ENCODE data around the gene CIAPIN1. TPM values are rescaled to one million over a fixed set of nuclear protein-coding genes. Genes with fewer than 3 reads are reported as not detected.
A peak's percentile ranks its signal among the peaks of the same experiment; 100 is the strongest.
"Not testable (repeated sequence)": the region's sequence is repeated elsewhere in the genome, so short reads cannot be mapped to it uniquely, and the experiment has no call there.

Gene CIAPIN1
- total and polyA plus RNA-seq, 5 donors: 32.1 to 63.2 (median 52.1) TPM

DNA sequence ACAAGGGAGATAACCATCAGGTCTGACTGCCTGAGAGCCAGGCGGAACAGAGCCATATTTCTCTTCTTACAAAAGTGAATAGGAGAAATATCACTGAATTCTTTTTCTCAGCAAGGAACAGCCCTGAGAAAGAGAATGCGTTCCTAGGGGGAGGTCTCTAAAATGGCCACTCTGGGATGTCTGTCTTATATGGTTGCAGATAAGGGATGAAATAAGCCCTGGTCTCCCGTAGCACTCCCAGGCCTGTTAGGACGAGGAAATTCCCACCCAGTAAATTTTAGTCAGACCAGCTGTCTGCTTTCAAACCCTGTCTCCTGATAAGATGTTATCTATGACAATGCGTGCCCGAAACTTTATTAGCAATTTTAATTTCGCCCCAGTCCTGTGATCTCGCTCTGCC is 7.2 kb downstream of the CIAPIN1 start:
- DNase-seq; H3K9me3 ChIP-seq (ENCODE audit: control insufficient read depth, low read length); H3K4me1 ChIP-seq (ENCODE audit: control insufficient read depth, insufficient read depth, low read length); intact Hi-C loops (cut with DNase I); H3K27ac ChIP-seq (ENCODE audit: low read length); ATAC-seq; H3K4me3 ChIP-seq (ENCODE audit: low read length); H3K27me3 ChIP-seq (ENCODE audit: control insufficient read depth, insufficient read depth): not testable (repeated sequence)
- WGBS: 97% methylated on average over 8 of the region's 8 CpGs

DNA sequence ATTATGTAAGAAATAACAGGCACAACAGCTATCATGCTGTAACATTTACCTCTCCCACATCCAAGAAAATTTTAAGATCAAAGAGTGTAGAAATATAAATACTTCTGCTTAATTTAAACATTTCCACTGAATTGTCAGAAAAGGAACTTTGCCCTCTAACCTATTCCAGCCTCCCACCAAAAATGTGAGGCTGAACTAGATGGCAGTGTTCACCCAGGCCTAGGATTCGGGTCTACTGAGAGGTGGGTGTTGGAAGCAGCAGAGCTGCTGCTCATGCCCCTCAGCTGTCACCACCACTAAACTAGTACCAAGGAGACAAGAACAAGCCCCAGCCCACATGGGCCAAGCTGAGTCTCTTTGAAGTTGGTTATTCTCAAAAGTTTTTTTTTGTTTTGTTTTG is 11.3 kb downstream of the CIAPIN1 start:
- WGBS: 91% methylated on average over 1 of the region's 1 CpG
- Histone ChIP-seq H3K4me3 (ENCODE audit: low read length) (no peak overlapping the region), H3K27ac (ENCODE audit: low read length) (no peak overlapping the region), H3K27me3 (ENCODE audit: control insufficient read depth, insufficient read depth) (no peaks in the 10 kb centered on the region), H3K4me1 (ENCODE audit: control insufficient read depth, insufficient read depth, low read length) (no peaks in the 10 kb centered on the region), H3K9me3 (ENCODE audit: control insufficient read depth, low read length) (no peaks in the 10 kb centered on the region)
- DNase-seq: no peak
- no peak for ATAC-seq
- intact Hi-C loops (cut with DNase I): no loop called here

DNA sequence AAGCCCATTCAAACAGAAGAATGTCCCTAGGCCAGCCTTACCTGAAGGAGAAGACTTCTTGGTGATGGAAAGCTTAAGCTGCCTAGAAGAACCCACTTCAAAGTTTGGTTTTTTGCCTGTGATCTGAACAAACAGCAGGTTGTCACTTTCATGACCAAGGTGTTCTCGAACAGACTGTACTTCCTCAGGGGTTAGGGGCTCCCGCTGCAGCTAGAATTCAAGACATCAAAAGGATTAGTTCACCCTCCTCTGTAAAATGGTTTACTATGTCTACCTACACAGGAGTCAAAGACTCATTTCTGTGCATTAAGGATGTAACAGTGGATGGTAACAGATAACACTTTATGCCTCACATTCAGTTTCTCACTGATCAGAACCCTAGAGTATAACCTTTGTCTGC is 13.2 kb downstream of the CIAPIN1 start:
- intact Hi-C loops (cut with DNase I): no loop called here
- 95% methylated on average over 2 of the region's 2 CpGs for WGBS
- Histone ChIP-seq H3K27me3 (ENCODE audit: control insufficient read depth, insufficient read depth) (no peaks in the 10 kb centered on the region), H3K9me3 (ENCODE audit: control insufficient read depth, low read length) (no peaks in the 10 kb centered on the region), H3K4me3 (ENCODE audit: low read length) (no peak overlapping the region), H3K4me1 (ENCODE audit: control insufficient read depth, insufficient read depth, low read length) (no peaks in the 10 kb centered on the region), H3K27ac (ENCODE audit: low read length) (no peak overlapping the region)
- DNase-seq (no peak), ATAC-seq (no peak)

DNA sequence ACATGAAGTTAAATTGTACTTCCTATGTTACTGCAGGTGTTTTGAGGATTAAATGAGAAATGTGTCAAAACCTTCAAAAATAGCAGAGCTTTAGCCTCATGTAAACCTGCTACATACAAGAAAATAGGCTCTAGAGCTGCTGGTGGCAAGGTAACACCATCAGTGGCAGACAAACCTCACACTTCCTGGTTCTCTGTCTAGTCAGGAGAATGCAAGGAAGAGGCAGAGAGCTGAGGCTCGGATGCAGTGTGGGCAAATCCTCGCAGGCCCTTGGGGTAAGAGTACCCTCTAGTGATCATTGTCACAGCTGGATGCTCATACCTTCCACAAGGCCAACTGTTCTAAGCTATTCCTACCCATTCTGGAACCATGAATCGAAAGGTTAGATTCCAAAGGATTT is 14.2 kb downstream of the CIAPIN1 start:
- DNase-seq (no peak), ATAC-seq (no peak)
- H3K9me3 ChIP-seq (ENCODE audit: control insufficient read depth, low read length): no peaks in the 10 kb centered on the region
- no peaks in the 10 kb centered on the region for H3K4me1 ChIP-seq (ENCODE audit: control insufficient read depth, insufficient read depth, low read length)
- H3K27ac ChIP-seq (ENCODE audit: low read length): no peak overlapping the region
- 83% methylated on average over 3 of the region's 3 CpGs for WGBS
- no peaks in the 10 kb centered on the region for H3K27me3 ChIP-seq (ENCODE audit: control insufficient read depth, insufficient read depth)
- intact Hi-C loops (cut with DNase I): no loop called here
- H3K4me3 ChIP-seq (ENCODE audit: low read length): no peak overlapping the region

- intact Hi-C loops (cut with DNase I): no loop called here
- no peaks in the 10 kb centered on the region for H3K27me3 ChIP-seq (ENCODE audit: control insufficient read depth, insufficient read depth)
- no peaks in the 10 kb centered on the region for H3K9me3 ChIP-seq (ENCODE audit: control insufficient read depth, low read length)
- no peak overlapping the region for H3K27ac ChIP-seq (ENCODE audit: low read length)
- H3K4me1 ChIP-seq (ENCODE audit: control insufficient read depth, insufficient read depth, low read length): no peaks in the 10 kb centered on the region
- no peak for ATAC-seq
- no peak for DNase-seq
- WGBS: 77% methylated on average over 2 of the region's 2 CpGs
- H3K4me3 ChIP-seq (ENCODE audit: low read length): no peak overlapping the region
Measured at GRCh38 chr16:57432505-57432904, 14.7 kb downstream of the CIAPIN1 start.

DNA sequence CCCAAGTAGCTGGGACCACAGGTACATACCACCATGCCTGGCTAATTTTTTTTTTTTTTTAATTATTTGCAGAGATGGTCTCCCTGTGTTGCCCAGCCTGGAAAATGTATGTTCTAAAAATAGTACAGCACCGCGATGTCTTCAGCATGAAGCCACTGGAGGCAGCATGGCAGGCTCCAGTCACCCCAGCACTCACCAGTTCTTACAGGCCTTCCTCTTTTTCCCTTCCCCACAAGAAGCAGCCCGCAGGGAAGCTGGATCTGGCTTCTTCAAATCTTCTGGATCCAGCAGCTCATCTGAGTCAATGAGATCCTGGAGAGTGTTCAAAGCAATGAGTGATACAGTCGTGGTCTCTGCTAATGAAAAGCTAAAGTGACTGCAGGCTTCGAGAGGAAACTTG is 16.2 kb downstream of the CIAPIN1 start:
- WGBS: 79% methylated on average over 5 of the region's 5 CpGs
- no peaks in the 10 kb centered on the region for H3K4me1 ChIP-seq (ENCODE audit: control insufficient read depth, insufficient read depth, low read length)
- H3K27me3 ChIP-seq (ENCODE audit: control insufficient read depth, insufficient read depth): no peaks in the 10 kb centered on the region
- DNase-seq (no peak), ATAC-seq (no peak)
- H3K27ac ChIP-seq (ENCODE audit: low read length): no peak overlapping the region
- H3K9me3 ChIP-seq (ENCODE audit: control insufficient read depth, low read length): no peaks in the 10 kb centered on the region
- no peak overlapping the region for H3K4me3 ChIP-seq (ENCODE audit: low read length)
- intact Hi-C loops (cut with DNase I): no loop called here

- DNase-seq (no peak), ATAC-seq (no peak)
- no peaks in the 10 kb centered on the region for H3K9me3 ChIP-seq (ENCODE audit: control insufficient read depth, low read length)
- peaks cover 4% of the 10 kb centered on the region for H3K4me1 ChIP-seq (ENCODE audit: control insufficient read depth, insufficient read depth, low read length)
- intact Hi-C loops (cut with DNase I): loop anchor here in 1 of 4 donors (10.0 kb wide), 1 partner anchor 87 kb away; no protein-coding TSS in a partner anchor
- H3K27ac ChIP-seq (ENCODE audit: low read length): no peak overlapping the region
- no peaks in the 10 kb centered on the region for H3K27me3 ChIP-seq (ENCODE audit: control insufficient read depth, insufficient read depth)
- no peak overlapping the region for H3K4me3 ChIP-seq (ENCODE audit: low read length)
Measured at GRCh38 chr16:57427824-57428223, 19.4 kb downstream of the CIAPIN1 start.

DNA sequence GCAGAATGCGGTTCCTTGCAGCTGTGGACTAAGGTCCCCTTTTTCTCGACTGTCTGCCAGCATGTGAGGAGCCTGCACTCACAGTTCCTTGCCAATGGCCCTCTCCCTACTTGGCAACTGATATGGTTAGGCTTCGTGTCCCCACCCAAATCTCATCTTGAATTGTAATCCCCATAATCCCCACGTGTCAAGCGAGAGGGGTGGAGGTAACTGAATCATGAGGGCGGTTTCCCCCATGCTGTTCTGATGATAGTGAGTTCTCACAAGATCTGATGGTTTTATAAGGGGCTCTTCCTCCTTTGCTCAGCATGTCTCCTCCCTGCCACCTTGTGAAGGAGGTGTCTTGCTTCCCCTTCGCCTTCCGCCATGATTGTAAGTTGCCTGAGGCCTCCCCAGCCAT is 19.9 kb downstream of the CIAPIN1 start:
- no peak for ATAC-seq
- DNase-seq: no peak
- no peaks in the 10 kb centered on the region for H3K9me3 ChIP-seq (ENCODE audit: control insufficient read depth, low read length)
- intact Hi-C loops (cut with DNase I): loop anchor here in 1 of 4 donors (10.0 kb wide), 1 partner anchor 87 kb away; no protein-coding TSS in a partner anchor
- H3K27ac ChIP-seq (ENCODE audit: low read length): no peak overlapping the region
- H3K4me1 ChIP-seq (ENCODE audit: control insufficient read depth, insufficient read depth, low read length): peaks cover 4% of the 10 kb centered on the region
- no peaks in the 10 kb centered on the region for H3K27me3 ChIP-seq (ENCODE audit: control insufficient read depth, insufficient read depth)
- WGBS: 78% methylated on average over 8 of the region's 8 CpGs
- H3K4me3 ChIP-seq (ENCODE audit: low read length): no peak overlapping the region

DNA sequence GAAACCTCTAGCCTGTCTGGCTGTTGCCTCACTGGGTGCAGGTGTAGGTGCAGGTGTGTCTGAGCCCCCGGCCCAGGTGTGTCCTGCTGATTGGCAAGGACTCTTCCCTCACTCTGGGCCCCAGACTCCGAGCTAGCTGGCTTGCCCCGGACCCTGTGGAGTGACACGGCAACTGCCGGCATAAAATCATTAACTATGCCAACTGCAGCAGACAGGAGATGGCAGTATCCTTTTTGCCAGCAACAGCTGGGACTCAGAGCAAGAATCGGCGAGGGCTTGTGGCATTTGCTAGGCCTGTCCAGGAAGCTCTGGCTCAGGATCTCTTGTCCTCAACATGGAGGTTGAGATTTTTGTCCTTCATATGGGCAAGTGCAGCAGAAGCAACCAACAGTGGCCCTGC is 20.8 kb downstream of the CIAPIN1 start:
- H3K27ac ChIP-seq (ENCODE audit: low read length): no peak overlapping the region

DNA sequence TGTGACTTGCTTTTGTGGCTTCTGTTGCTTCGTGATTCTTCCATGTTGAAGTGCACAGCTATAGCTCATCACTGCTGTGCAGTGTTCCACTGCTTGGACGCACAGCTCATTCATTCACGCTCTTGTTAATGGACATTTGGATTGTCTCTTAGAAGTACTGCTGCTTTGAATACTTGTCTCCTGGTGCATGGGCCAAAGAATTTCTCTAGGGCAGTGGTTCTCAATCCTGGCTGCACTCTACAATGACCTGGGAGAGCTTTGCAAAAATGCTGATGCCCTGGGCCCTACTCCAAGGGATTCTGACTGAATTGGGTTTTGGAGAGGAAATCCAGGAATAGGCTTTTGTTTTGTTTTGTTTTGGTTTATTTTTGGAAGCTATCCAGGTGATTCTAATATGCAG is 22.6 kb downstream of the CIAPIN1 start:
- 48% methylated on average over 3 of the region's 3 CpGs for WGBS
- peaks cover 4% of the 10 kb centered on the region for H3K4me1 ChIP-seq (ENCODE audit: control insufficient read depth, insufficient read depth, low read length)
- ATAC-seq: peak; percentile 22 to 38
- no peaks in the 10 kb centered on the region for H3K27me3 ChIP-seq (ENCODE audit: control insufficient read depth, insufficient read depth)
- DNase-seq: no peak
- intact Hi-C loops (cut with DNase I): loop anchor here in 1 of 4 donors (10.0 kb wide), 1 partner anchor 90 kb away; no protein-coding TSS in a partner anchor
- peak overlapping the region; percentile 32 for H3K27ac ChIP-seq (ENCODE audit: low read length)
- no peaks in the 10 kb centered on the region for H3K9me3 ChIP-seq (ENCODE audit: control insufficient read depth, low read length)
- H3K4me3 ChIP-seq (ENCODE audit: low read length): no peak overlapping the region

More for the DNA sequence above, 20.8 kb downstream of the CIAPIN1 start:
- ATAC-seq (no peak), DNase-seq (no peak)
- intact Hi-C loops (cut with DNase I): loop anchor here in 1 of 4 donors (10.0 kb wide), 1 partner anchor 88 kb away; no protein-coding TSS in a partner anchor
- WGBS: 88% methylated on average over 7 of the region's 7 CpGs
- no peaks in the 10 kb centered on the region for H3K9me3 ChIP-seq (ENCODE audit: control insufficient read depth, low read length)
- H3K27me3 ChIP-seq (ENCODE audit: control insufficient read depth, insufficient read depth): no peaks in the 10 kb centered on the region
- peaks cover 4% of the 10 kb centered on the region for H3K4me1 ChIP-seq (ENCODE audit: control insufficient read depth, insufficient read depth, low read length)
- no peak overlapping the region for H3K4me3 ChIP-seq (ENCODE audit: low read length)

DNA sequence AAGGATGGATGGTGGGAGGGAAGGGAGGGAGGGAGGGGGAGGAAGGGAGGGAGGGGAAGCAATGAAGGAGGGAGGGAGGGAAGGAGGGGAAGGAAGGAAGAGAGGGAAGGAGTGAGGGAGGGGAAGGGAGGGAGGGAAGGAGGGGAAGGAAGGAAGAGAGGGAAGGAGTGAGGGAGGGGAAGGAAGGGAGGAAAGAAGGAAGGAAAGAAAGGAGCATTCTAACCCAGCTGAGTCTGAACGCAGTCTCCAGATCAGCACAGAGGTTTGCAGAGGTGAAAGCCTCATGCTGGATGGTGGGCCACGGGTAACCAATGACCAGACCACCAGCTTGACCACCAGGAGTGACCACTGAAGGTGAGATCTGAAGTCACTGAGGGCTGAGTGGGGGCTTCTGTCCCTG is 24.0 kb downstream of the CIAPIN1 start:
- intact Hi-C loops (cut with DNase I): loop anchor here in 1 of 4 donors (10.0 kb wide), 1 partner anchor 92 kb away; no protein-coding TSS in a partner anchor
- Histone ChIP-seq H3K4me3 (ENCODE audit: low read length) (no peak overlapping the region), H3K9me3 (ENCODE audit: control insufficient read depth, low read length) (no peaks in the 10 kb centered on the region), H3K27me3 (ENCODE audit: control insufficient read depth, insufficient read depth) (no peaks in the 10 kb centered on the region), H3K27ac (ENCODE audit: low read length) (no peak overlapping the region), H3K4me1 (ENCODE audit: control insufficient read depth, insufficient read depth, low read length) (peaks cover 4% of the 10 kb centered on the region)
- DNase-seq: no peak
- 76% methylated on average over 2 of the region's 2 CpGs for WGBS
- no peak for ATAC-seq
